ENCODE data around the gene FAM124B.

FAM124B gene

GRCh38 chr2:224401641-224402342 lies at the start of gene FAM124B:
Gene FAM124B, minus strand, starts transcription at chr2:224402107. Its CDS starts 339 bp downstream, at chr2:224401768.
- no peaks in the 10 kb centered on the region for H3K9me3 ChIP-seq (ENCODE audit: low read length)
- H3K4me3 ChIP-seq (ENCODE audit: low read length): no peak within 1 kb of the TSS
- no peaks in the 10 kb centered on the region for H3K36me3 ChIP-seq (ENCODE audit: insufficient read depth, low read length)
- H3K4me1 ChIP-seq (ENCODE audit: insufficient read depth, low read length): no peaks in the 10 kb centered on the region
- H2AFZ ChIP-seq (ENCODE audit: low read depth, low read length): no peak within 1 kb of the TSS
- no peaks in the 10 kb centered on the region for H3K27me3 ChIP-seq (ENCODE audit: insufficient read depth, low read length)

GRCh38 chr2:224449212-224450147 lies 47.6 kb upstream of the FAM124B start:
- Histone ChIP-seq H3K4me3 (ENCODE audit: low read length) (no peak overlapping the region), H3K36me3 (ENCODE audit: insufficient read depth, low read length) (no peaks in the 10 kb centered on the region), H3K9me3 (ENCODE audit: low read length) (no peaks in the 10 kb centered on the region), H3K4me1 (ENCODE audit: insufficient read depth, low read length) (no peaks in the 10 kb centered on the region), H3K27me3 (ENCODE audit: insufficient read depth, low read length) (no peaks in the 10 kb centered on the region), H2AFZ (ENCODE audit: low read depth, low read length) (no peak overlapping the region)

- no peaks in the 10 kb centered on the region for H3K27me3 ChIP-seq (ENCODE audit: insufficient read depth, low read length)
- no peak overlapping the region for H2AFZ ChIP-seq (ENCODE audit: low read depth, low read length)
- H3K4me3 ChIP-seq (ENCODE audit: low read length): no peak overlapping the region
- no peaks in the 10 kb centered on the region for H3K9me3 ChIP-seq (ENCODE audit: low read length)
- H3K36me3 ChIP-seq (ENCODE audit: insufficient read depth, low read length): no peaks in the 10 kb centered on the region
- no peaks in the 10 kb centered on the region for H3K4me1 ChIP-seq (ENCODE audit: insufficient read depth, low read length)
Observed at GRCh38 chr2:224448236-224448635, 46.3 kb upstream of the FAM124B start.

- no peaks in the 10 kb centered on the region for H3K27me3 ChIP-seq (ENCODE audit: insufficient read depth, low read length)
- no peaks in the 10 kb centered on the region for H3K4me1 ChIP-seq (ENCODE audit: insufficient read depth, low read length)
- H3K9me3 ChIP-seq (ENCODE audit: low read length): no peaks in the 10 kb centered on the region
- H3K36me3 ChIP-seq (ENCODE audit: insufficient read depth, low read length): no peaks in the 10 kb centered on the region
- H2AFZ ChIP-seq (ENCODE audit: low read depth, low read length): no peak overlapping the region
- no peak overlapping the region for H3K4me3 ChIP-seq (ENCODE audit: low read length)
Observed at GRCh38 chr2:224444783-224445182, 42.9 kb upstream of the FAM124B start.

GRCh38 chr2:224444021-224444420 lies 42.1 kb upstream of the FAM124B start:
- no peak overlapping the region for H2AFZ ChIP-seq (ENCODE audit: low read depth, low read length)
- no peaks in the 10 kb centered on the region for H3K4me1 ChIP-seq (ENCODE audit: insufficient read depth, low read length)
- no peaks in the 10 kb centered on the region for H3K27me3 ChIP-seq (ENCODE audit: insufficient read depth, low read length)
- no peaks in the 10 kb centered on the region for H3K9me3 ChIP-seq (ENCODE audit: low read length)
- H3K36me3 ChIP-seq (ENCODE audit: insufficient read depth, low read length): no peaks in the 10 kb centered on the region
- no peak overlapping the region for H3K4me3 ChIP-seq (ENCODE audit: low read length)

- H3K27me3 ChIP-seq (ENCODE audit: insufficient read depth, low read length): no peaks in the 10 kb centered on the region
- H3K4me3 ChIP-seq (ENCODE audit: low read length): no peak overlapping the region
- no peak overlapping the region for H2AFZ ChIP-seq (ENCODE audit: low read depth, low read length)
- H3K9me3 ChIP-seq (ENCODE audit: low read length): no peaks in the 10 kb centered on the region
- no peaks in the 10 kb centered on the region for H3K36me3 ChIP-seq (ENCODE audit: insufficient read depth, low read length)
- H3K4me1 ChIP-seq (ENCODE audit: insufficient read depth, low read length): no peaks in the 10 kb centered on the region
Observed at GRCh38 chr2:224442071-224442967, 40.4 kb upstream of the FAM124B start.

- H3K9me3 ChIP-seq (ENCODE audit: low read length): no peaks in the 10 kb centered on the region
- H2AFZ ChIP-seq (ENCODE audit: low read depth, low read length): no peak overlapping the region
- no peaks in the 10 kb centered on the region for H3K4me1 ChIP-seq (ENCODE audit: insufficient read depth, low read length)
- H3K36me3 ChIP-seq (ENCODE audit: insufficient read depth, low read length): no peaks in the 10 kb centered on the region
- no peak overlapping the region for H3K4me3 ChIP-seq (ENCODE audit: low read length)
- H3K27me3 ChIP-seq (ENCODE audit: insufficient read depth, low read length): no peaks in the 10 kb centered on the region
Observed at GRCh38 chr2:224440988-224441387, 39.1 kb upstream of the FAM124B start.

GRCh38 chr2:224438726-224439125 lies 36.8 kb upstream of the FAM124B start:
- Histone ChIP-seq H3K4me3 (ENCODE audit: low read length) (no peak overlapping the region), H2AFZ (ENCODE audit: low read depth, low read length) (no peak overlapping the region), H3K9me3 (ENCODE audit: low read length) (no peaks in the 10 kb centered on the region), H3K4me1 (ENCODE audit: insufficient read depth, low read length) (peaks cover 1% of the 10 kb centered on the region), H3K27me3 (ENCODE audit: insufficient read depth, low read length) (no peaks in the 10 kb centered on the region), H3K36me3 (ENCODE audit: insufficient read depth, low read length) (no peaks in the 10 kb centered on the region)

GRCh38 chr2:224436634-224437033 lies 34.7 kb upstream of the FAM124B start:
- H3K9me3 ChIP-seq (ENCODE audit: low read length): no peaks in the 10 kb centered on the region
- peaks cover 7% of the 10 kb centered on the region for H3K4me1 ChIP-seq (ENCODE audit: insufficient read depth, low read length)
- H2AFZ ChIP-seq (ENCODE audit: low read depth, low read length): no peak overlapping the region
- no peaks in the 10 kb centered on the region for H3K27me3 ChIP-seq (ENCODE audit: insufficient read depth, low read length)
- H3K4me3 ChIP-seq (ENCODE audit: low read length): no peak overlapping the region
- no peaks in the 10 kb centered on the region for H3K36me3 ChIP-seq (ENCODE audit: insufficient read depth, low read length)

GRCh38 chr2:224434618-224435017 lies 32.7 kb upstream of the FAM124B start:
- Histone ChIP-seq H3K36me3 (ENCODE audit: insufficient read depth, low read length) (no peaks in the 10 kb centered on the region), H3K4me1 (ENCODE audit: insufficient read depth, low read length) (peaks cover 7% of the 10 kb centered on the region), H3K27me3 (ENCODE audit: insufficient read depth, low read length) (no peaks in the 10 kb centered on the region), H3K9me3 (ENCODE audit: low read length) (no peaks in the 10 kb centered on the region), H3K4me3 (ENCODE audit: low read length) (no peak overlapping the region), H2AFZ (ENCODE audit: low read depth, low read length) (no peak overlapping the region)

GRCh38 chr2:224433442-224433841 lies 31.5 kb upstream of the FAM124B start:
- H3K4me3 ChIP-seq (ENCODE audit: low read length): no peak overlapping the region
- H3K9me3 ChIP-seq (ENCODE audit: low read length): no peaks in the 10 kb centered on the region

GRCh38 chr2:224432003-224432579 lies 30.2 kb upstream of the FAM124B start:
- no peaks in the 10 kb centered on the region for H3K27me3 ChIP-seq (ENCODE audit: insufficient read depth, low read length)
- no peak overlapping the region for H2AFZ ChIP-seq (ENCODE audit: low read depth, low read length)
- H3K9me3 ChIP-seq (ENCODE audit: low read length): no peaks in the 10 kb centered on the region
- no peaks in the 10 kb centered on the region for H3K36me3 ChIP-seq (ENCODE audit: insufficient read depth, low read length)
- no peak overlapping the region for H3K4me3 ChIP-seq (ENCODE audit: low read length)
- H3K4me1 ChIP-seq (ENCODE audit: insufficient read depth, low read length): peaks cover 7% of the 10 kb centered on the region

More at GRCh38 chr2:224433442-224433841, 31.5 kb upstream of the FAM124B start:
- H3K27me3 ChIP-seq (ENCODE audit: insufficient read depth, low read length): no peaks in the 10 kb centered on the region
- H3K4me1 ChIP-seq (ENCODE audit: insufficient read depth, low read length): peaks cover 7% of the 10 kb centered on the region
- no peaks in the 10 kb centered on the region for H3K36me3 ChIP-seq (ENCODE audit: insufficient read depth, low read length)
- no peak overlapping the region for H2AFZ ChIP-seq (ENCODE audit: low read depth, low read length)

Data from neuron (in vitro differentiated cells).